Duodenal mucosa (tissue), 2 donors: ENCODE results near the gene FKBP9.
"Not testable (repeated sequence)": the region's sequence is repeated elsewhere in the genome, so short reads cannot be mapped to it uniquely, and the experiment has no call there.

ENCODE experiments used
- H3K27ac ChIP-seq: one replicate; pipeline ENCODE4 v1.7.0; 2013; ENCODE audit warnings: low read depth, low read length
- H3K27me3 ChIP-seq, 2 donors: one replicate each; pipeline ENCODE4 v1.7.0; 2013; ENCODE audit warnings: low read length in 2 of 2, control low read depth in 1 of 2; ENCODE audit not compliant: insufficient read depth in 2 of 2, control insufficient read depth in 1 of 2
- H3K36me3 ChIP-seq, 2 donors: one replicate each; pipeline ENCODE4 v1.7.0; 2013; ENCODE audit warnings: low read length in 2 of 2, control low read depth in 1 of 2; ENCODE audit not compliant: insufficient read depth in 2 of 2, control insufficient read depth in 1 of 2
- H3K4me1 ChIP-seq, 2 donors: one replicate each; pipeline ENCODE4 v1.7.0; 2013; ENCODE audit warnings: low read length in 2 of 2, control low read depth in 1 of 2; ENCODE audit not compliant: insufficient read depth in 2 of 2, control insufficient read depth in 1 of 2
- H3K4me3 ChIP-seq, 2 donors: one replicate each; pipeline ENCODE4 v1.7.0; 2013; ENCODE audit warnings: low read length in 2 of 2, low read depth in 1 of 2
- H3K9ac ChIP-seq, 2 donors: one replicate each; pipeline ENCODE4 v1.7.0; 2013; ENCODE audit warnings: low read length in 2 of 2, low read depth in 1 of 2
- H3K9me3 ChIP-seq, 2 donors: one replicate each; pipeline ENCODE4 v1.7.0; 2013; ENCODE audit warnings: low read length in 2 of 2, control low read depth in 1 of 2; ENCODE audit not compliant: control insufficient read depth in 1 of 2

The FKBP9 gene

GRCh38 chr7:32952876-32953275 is 4.4 kb upstream of the FKBP9 start:
- H3K27ac ChIP-seq, result no peak overlapping the region
- H3K27me3 ChIP-seq, result no peaks in the 10 kb centered on the region
- no peak overlapping the region for H3K9ac ChIP-seq
- H3K9me3 ChIP-seq, result peaks cover 8 to 10% of the 10 kb centered on the region in 2 donors
- peaks cover under 1 to 2% of the 10 kb centered on the region in 2 donors for H3K4me1 ChIP-seq
- H3K4me3 ChIP-seq, result no peak overlapping the region
- no peaks in the 10 kb centered on the region for H3K36me3 ChIP-seq

- Histone ChIP-seq H3K4me3 (peak overlapping the region; percentile 73 to 78), H3K9ac (peak overlapping the region; percentile 76 to 82), H3K9me3 (no peaks in the 10 kb centered on the region), H3K4me1 (peaks cover 7 to 10% of the 10 kb centered on the region in 2 donors), H3K27ac (peak overlapping the region; percentile 75), H3K27me3 (no peaks in the 10 kb centered on the region), H3K36me3 (no peaks in the 10 kb centered on the region)
Measured at GRCh38 chr7:32958046-32959025, 1.1 kb downstream of the FKBP9 start.

- not testable (repeated sequence) for H3K36me3 ChIP-seq, H3K4me1 ChIP-seq, H3K27ac ChIP-seq, H3K9ac ChIP-seq, H3K4me3 ChIP-seq, H3K9me3 ChIP-seq, H3K27me3 ChIP-seq
Measured at GRCh38 chr7:32963880-32964301, 6.7 kb downstream of the FKBP9 start.

GRCh38 chr7:32964461-32965159 is 7.4 kb downstream of the FKBP9 start:
- not testable (repeated sequence) for H3K4me1 ChIP-seq, H3K27ac ChIP-seq, H3K4me3 ChIP-seq, H3K27me3 ChIP-seq, H3K36me3 ChIP-seq, H3K9ac ChIP-seq, H3K9me3 ChIP-seq

- H3K36me3 ChIP-seq, H3K4me3 ChIP-seq, H3K9ac ChIP-seq, H3K4me1 ChIP-seq, H3K9me3 ChIP-seq, H3K27ac ChIP-seq, H3K27me3 ChIP-seq: not testable (repeated sequence)
Measured at GRCh38 chr7:32966489-32967267, 9.4 kb downstream of the FKBP9 start.

GRCh38 chr7:32967268-32967582 is 10.0 kb downstream of the FKBP9 start:
- H3K4me1 ChIP-seq, H3K9ac ChIP-seq, H3K4me3 ChIP-seq, H3K36me3 ChIP-seq, H3K27ac ChIP-seq, H3K27me3 ChIP-seq, H3K9me3 ChIP-seq: not testable (repeated sequence)

- H3K4me3 ChIP-seq, H3K27me3 ChIP-seq, H3K9me3 ChIP-seq, H3K9ac ChIP-seq, H3K36me3 ChIP-seq, H3K27ac ChIP-seq, H3K4me1 ChIP-seq: not testable (repeated sequence)
Measured at GRCh38 chr7:32971967-32972366, 14.7 kb downstream of the FKBP9 start.

- H3K36me3 ChIP-seq, result peaks cover 4 to 12% of the 10 kb centered on the region in 2 donors
- not testable (repeated sequence) for H3K27me3 ChIP-seq, H3K4me1 ChIP-seq, H3K9me3 ChIP-seq, H3K9ac ChIP-seq, H3K4me3 ChIP-seq, H3K27ac ChIP-seq
Measured at GRCh38 chr7:32977159-32977558, 19.9 kb downstream of the FKBP9 start.

GRCh38 chr7:32979246-32979645 is 22.0 kb downstream of the FKBP9 start:
- H3K4me3 ChIP-seq, H3K27me3 ChIP-seq, H3K9ac ChIP-seq, H3K9me3 ChIP-seq, H3K4me1 ChIP-seq, H3K27ac ChIP-seq: not testable (repeated sequence)
- peaks cover 4 to 12% of the 10 kb centered on the region in 2 donors for H3K36me3 ChIP-seq

- H3K9ac ChIP-seq, H3K4me3 ChIP-seq, H3K27me3 ChIP-seq, H3K27ac ChIP-seq, H3K4me1 ChIP-seq, H3K9me3 ChIP-seq: not testable (repeated sequence)
- peaks cover 4 to 12% of the 10 kb centered on the region in 2 donors for H3K36me3 ChIP-seq
Measured at GRCh38 chr7:32979902-32980301, 22.7 kb downstream of the FKBP9 start.
